ENCODE results near the gene EDIL3.
"Not testable (repeated sequence)": the region's sequence is repeated elsewhere in the genome, so short reads cannot be mapped to it uniquely, and the experiment has no call there.

The EDIL3 gene

GRCh38 chr5:84059672-84060071 lies 325.0 kb downstream of the EDIL3 start:
- no peak for DNase-seq

GRCh38 chr5:84058561-84058960 lies 326.1 kb downstream of the EDIL3 start:
- no peak for DNase-seq

- no peak for DNase-seq
Observed at GRCh38 chr5:84057211-84057610, 327.5 kb downstream of the EDIL3 start.

GRCh38 chr5:84045964-84046363 lies 338.7 kb downstream of the EDIL3 start:
- no peak for DNase-seq

GRCh38 chr5:84036842-84037241 lies 347.8 kb downstream of the EDIL3 start:
- no peak for DNase-seq

- no peak for DNase-seq
Observed at GRCh38 chr5:84032324-84032723, 352.4 kb downstream of the EDIL3 start.

GRCh38 chr5:84028093-84028492 lies 356.6 kb downstream of the EDIL3 start:
- DNase-seq, result no peak

GRCh38 chr5:84018521-84018920 lies 366.2 kb downstream of the EDIL3 start:
- not testable (repeated sequence) for DNase-seq

- no peak for DNase-seq
Observed at GRCh38 chr5:84017523-84018172, 367.0 kb downstream of the EDIL3 start.

GRCh38 chr5:84016085-84016484 lies 368.6 kb downstream of the EDIL3 start:
- no peak for DNase-seq

GRCh38 chr5:84014966-84015365 lies 369.7 kb downstream of the EDIL3 start:
- DNase-seq, result no peak

- DNase-seq, result no peak
Observed at GRCh38 chr5:83993803-83994202, 390.9 kb downstream of the EDIL3 start.

GRCh38 chr5:83991566-83992224 lies 393.0 kb downstream of the EDIL3 start:
- no peak for DNase-seq

- DNase-seq, result no peak
Observed at GRCh38 chr5:83988293-83988685, 396.4 kb downstream of the EDIL3 start.

GRCh38 chr5:83987513-83988292 lies 397.0 kb downstream of the EDIL3 start:
- DNase-seq, result no peak

- no peak for DNase-seq
Observed at GRCh38 chr5:83983852-83984251, 400.8 kb downstream of the EDIL3 start.

- DNase-seq, result no peak
Observed at GRCh38 chr5:83973925-83974815, 410.5 kb downstream of the EDIL3 start.

- no peak for DNase-seq
Observed at GRCh38 chr5:83972909-83973308, 411.8 kb downstream of the EDIL3 start.

- DNase-seq, result no peak
Observed at GRCh38 chr5:83972236-83972635, 412.4 kb downstream of the EDIL3 start.

GRCh38 chr5:83967417-83967816 lies 417.3 kb downstream of the EDIL3 start:
- DNase-seq, result no peak

GRCh38 chr5:83965441-83965840 lies 419.2 kb downstream of the EDIL3 start:
- DNase-seq, result no peak

GRCh38 chr5:83964271-83964670 lies 420.4 kb downstream of the EDIL3 start:
- DNase-seq, result no peak

- DNase-seq, result no peak
Observed at GRCh38 chr5:83957188-83957587, 427.5 kb downstream of the EDIL3 start.
